Thoracic aorta (tissue), 2 donors: Measurements from ENCODE around the gene MICALL2. TPM values are rescaled to one million over a fixed set of nuclear protein-coding genes. Genes with fewer than 3 reads are reported as not detected.

Source experiments
- ATAC-seq: fragments of 150-250 bp; one replicate; pipeline ENCODE4 v1.8.0; 2017; ENCODE audit warnings: low read depth; ENCODE audit not compliant: insufficient number of reproducible peaks, low FRiP score
- DNase-seq: peaks from one replicate; pipeline ENCODE4 v3.0.0-alpha.2; 2020; ENCODE audit warnings: low spot score
- H3K27ac ChIP-seq, 2 donors: fragments of 200-600 bp; sonication (generic); 1 replicate in 1 of 2; 2 replicates in 1 of 2; pipeline ENCODE4 v1.5.1; 2016; ENCODE audit warnings: mild to moderate bottlenecking in 2 of 2, moderate library complexity in 2 of 2
- H3K27me3 ChIP-seq: fragments of 200-600 bp; sonication (generic); replicated peaks from 2 replicates; pipeline ENCODE4 v1.6.0; 2016; ENCODE audit warnings: mild to moderate bottlenecking; ENCODE audit not compliant: insufficient read depth
- H3K36me3 ChIP-seq: fragments of 200-600 bp; sonication (generic); one replicate; pipeline ENCODE4 v1.5.1; 2016
- H3K4me1 ChIP-seq, 2 donors: fragments of 200-600 bp; sonication (generic); 1 replicate in 1 of 2; 2 replicates in 1 of 2; pipeline versions ENCODE4 v1.5.1 to v1.6.0; 2016; ENCODE audit warnings: low read depth in 2 of 2, mild to moderate bottlenecking in 1 of 2; ENCODE audit not compliant: control insufficient read depth in 1 of 2
- H3K4me3 ChIP-seq: fragments of 200-600 bp; sonication (generic); 2 replicates; pipeline ENCODE4 v1.5.1; 2016; ENCODE audit warnings: mild to moderate bottlenecking
- H3K9me3 ChIP-seq: fragments of 200-600 bp; sonication (generic); 2 replicates; pipeline ENCODE4 v1.5.1; 2016
- CTCF ChIP-seq: fragments of 200-600 bp; sonication (generic); IDR thresholded peaks from one replicate; pipeline ENCODE4 v1.5.1; 2019; ENCODE audit warnings: antibody characterized with exemption
- total RNA-seq, 2 donors: library from RNA; depleted of rRNA; stranded (reverse); fragments of >200 nt; gene quantifications; one replicate each; pipeline versions ENCODE4 v1.1.0 to v1.2.3, GENCODE V29; 2016

Gene MICALL2
- total RNA-seq, 2 donors from 2014 or later: 71.7 to 80.0 TPM

- no peak overlapping the region for H3K4me3 ChIP-seq
- H3K9me3 ChIP-seq: no peaks in the 10 kb centered on the region
- no peak overlapping the region for H3K27ac ChIP-seq
- H3K4me1 ChIP-seq: no peaks in the 10 kb centered on the region
- TF ChIP-seq CTCF: no peak
- DNase-seq (no peak), ATAC-seq (no peak)
- H3K36me3 ChIP-seq: no peaks in the 10 kb centered on the region
- H3K27me3 ChIP-seq: no peaks in the 10 kb centered on the region
Observed at GRCh38 chr7:1430056-1430845, 29.0 kb downstream of the MICALL2 start.

GRCh38 chr7:1428941-1429501 is 30.2 kb downstream of the MICALL2 start:
- Histone ChIP-seq H3K4me1 (no peaks in the 10 kb centered on the region), H3K9me3 (no peaks in the 10 kb centered on the region), H3K27ac (no peak overlapping the region), H3K27me3 (no peaks in the 10 kb centered on the region), H3K36me3 (no peaks in the 10 kb centered on the region), H3K4me3 (no peak overlapping the region)
- DNase-seq (no peak), ATAC-seq (no peak)
- no peak for TF ChIP-seq CTCF

GRCh38 chr7:1427064-1427657 is 32.1 kb downstream of the MICALL2 start:
- no peak for ATAC-seq
- no peak for DNase-seq

GRCh38 chr7:1426474-1426873 is 32.8 kb downstream of the MICALL2 start:
- H3K36me3 ChIP-seq: no peaks in the 10 kb centered on the region
- TF ChIP-seq CTCF: no peak
- no peak overlapping the region for H3K4me3 ChIP-seq
- no peaks in the 10 kb centered on the region for H3K9me3 ChIP-seq
- no peaks in the 10 kb centered on the region for H3K4me1 ChIP-seq
- H3K27me3 ChIP-seq: peaks cover 8% of the 10 kb centered on the region
- ATAC-seq (no peak), DNase-seq (no peak)
- H3K27ac ChIP-seq: no peak overlapping the region

More at GRCh38 chr7:1427064-1427657, 32.1 kb downstream of the MICALL2 start:
- Histone ChIP-seq H3K27ac (no peak overlapping the region), H3K36me3 (no peaks in the 10 kb centered on the region), H3K27me3 (peaks cover 8% of the 10 kb centered on the region), H3K4me3 (no peak overlapping the region), H3K9me3 (no peaks in the 10 kb centered on the region), H3K4me1 (no peaks in the 10 kb centered on the region)
- TF ChIP-seq CTCF: no peak
